IMR-90 (cell line): ENCODE results near the gene RSAD1.

Experiments used
- BHLHE40 ChIP-seq: fragments of 150-350 bp; IDR thresholded peaks from 2 replicates; pipeline ENCODE4 v1.6.1; 2016; ENCODE audit warnings: mild to moderate bottlenecking, low read depth, low read length
- FOS ChIP-seq: fragments of 150-350 bp; IDR thresholded peaks from 2 replicates; pipeline ENCODE4 v1.6.1; 2016; ENCODE audit warnings: low read depth, low read length
- MAFK ChIP-seq: IDR thresholded peaks from 2 replicates; pipeline ENCODE4 v1.6.1; 2012; ENCODE audit warnings: low read depth, low read length, improper control_type of control experiment
- MAZ ChIP-seq: IDR thresholded peaks from 2 replicates; pipeline ENCODE4 v1.6.1; 2012; ENCODE audit warnings: low read depth, mild to moderate bottlenecking, low read length, improper control_type of control experiment, moderate library complexity, borderline replicate concordance
- MXI1 ChIP-seq: IDR thresholded peaks from 2 replicates; pipeline ENCODE4 v1.6.1; 2012; ENCODE audit warnings: low read depth, mild to moderate bottlenecking, low read length, moderate library complexity, borderline replicate concordance
- NFE2L2 ChIP-seq: fragments of 150-350 bp; IDR thresholded peaks from 2 replicates; pipeline ENCODE4 v1.6.1; 2016; ENCODE audit warnings: low read depth, mild to moderate bottlenecking, low read length
- POLR2A ChIP-seq: IDR thresholded peaks from 2 replicates; pipeline ENCODE4 v1.6.1; 2012; ENCODE audit warnings: mild to moderate bottlenecking, low read depth, low read length
- RAD21 ChIP-seq: IDR thresholded peaks from 2 replicates; pipeline ENCODE4 v1.6.1; 2012; ENCODE audit warnings: low read length, improper control_type of control experiment
- RCOR1 ChIP-seq: IDR thresholded peaks from 2 replicates; pipeline ENCODE4 v1.6.1; 2012; ENCODE audit warnings: mild to moderate bottlenecking, low read length, improper control_type of control experiment; ENCODE audit not compliant: insufficient replicate concordance
- RFX5 ChIP-seq: IDR thresholded peaks from 2 replicates; pipeline ENCODE4 v1.8.0; 2012; ENCODE audit warnings: low read depth, mild to moderate bottlenecking, low read length, moderate library complexity
- SMC3 ChIP-seq: fragments of 150-350 bp; IDR thresholded peaks from 2 replicates; pipeline ENCODE4 v1.6.1; 2016; ENCODE audit warnings: low read depth, mild to moderate bottlenecking, antibody characterized with exemption, low read length, moderate library complexity
- TF ChIP-seq, protein P1 (sequence below): conservative IDR thresholded peaks from 2 replicates; pipeline ENCODE4 v1.5.1; 2012; ENCODE audit warnings: mild to moderate bottlenecking, low read depth, low read length, improper control_type of control experiment
- TF ChIP-seq, protein P2 (sequence below): fragments of 150-350 bp; IDR thresholded peaks from 2 replicates; pipeline ENCODE4 v1.6.1; 2016; ENCODE audit warnings: low read depth, mild to moderate bottlenecking, low read length, moderate library complexity, borderline replicate concordance
- TF ChIP-seq, protein P3 (sequence below): fragments of 150-350 bp; IDR thresholded peaks from 2 replicates; pipeline ENCODE4 v1.6.1; 2017; ENCODE audit warnings: mild to moderate bottlenecking, antibody characterized with exemption, low read length, low read depth

DNA sequence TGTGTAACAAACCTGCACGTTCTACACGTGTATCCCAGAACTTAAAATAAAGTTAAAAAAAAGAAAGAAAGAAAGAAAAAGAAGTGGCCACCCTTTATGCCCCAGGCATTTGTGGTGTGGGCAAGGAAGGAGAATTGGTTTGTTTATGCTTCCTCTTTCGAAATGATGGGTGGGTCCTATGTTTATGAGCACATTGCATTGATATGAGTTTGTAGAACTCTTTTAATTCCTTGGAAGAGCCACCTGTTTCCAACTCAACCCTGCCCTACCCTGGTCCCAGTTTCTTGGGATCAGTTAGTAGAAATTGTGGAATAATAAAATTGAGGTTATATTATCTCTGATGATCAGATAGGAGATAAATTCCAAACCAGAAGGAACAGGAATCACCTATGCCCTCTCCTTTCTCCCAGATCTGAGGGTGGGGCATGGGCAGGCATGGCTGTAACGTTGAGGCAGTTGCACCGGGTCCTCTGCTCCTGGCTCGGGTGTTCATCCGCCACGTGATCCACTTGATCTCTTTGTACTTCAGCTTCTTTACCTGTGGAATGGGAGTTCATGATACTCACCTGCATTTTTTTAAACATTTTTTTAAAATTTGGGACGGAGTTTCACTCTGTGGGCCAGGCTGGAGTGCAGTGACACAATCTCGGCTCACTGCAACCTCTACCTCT lies 25.9 kb upstream of the RSAD1 start:
- TF ChIP-seq POLR2A (no peak), RFX5 (no peak), NFE2L2 (no peak), RAD21 (no peak), RCOR1 (no peak), MAFK (no peak), FOS (no peak), MXI1 (no peak), MAZ (no peak), BHLHE40 (no peak), SMC3 (no peak)
- TF ChIP-seq, protein P1, sequence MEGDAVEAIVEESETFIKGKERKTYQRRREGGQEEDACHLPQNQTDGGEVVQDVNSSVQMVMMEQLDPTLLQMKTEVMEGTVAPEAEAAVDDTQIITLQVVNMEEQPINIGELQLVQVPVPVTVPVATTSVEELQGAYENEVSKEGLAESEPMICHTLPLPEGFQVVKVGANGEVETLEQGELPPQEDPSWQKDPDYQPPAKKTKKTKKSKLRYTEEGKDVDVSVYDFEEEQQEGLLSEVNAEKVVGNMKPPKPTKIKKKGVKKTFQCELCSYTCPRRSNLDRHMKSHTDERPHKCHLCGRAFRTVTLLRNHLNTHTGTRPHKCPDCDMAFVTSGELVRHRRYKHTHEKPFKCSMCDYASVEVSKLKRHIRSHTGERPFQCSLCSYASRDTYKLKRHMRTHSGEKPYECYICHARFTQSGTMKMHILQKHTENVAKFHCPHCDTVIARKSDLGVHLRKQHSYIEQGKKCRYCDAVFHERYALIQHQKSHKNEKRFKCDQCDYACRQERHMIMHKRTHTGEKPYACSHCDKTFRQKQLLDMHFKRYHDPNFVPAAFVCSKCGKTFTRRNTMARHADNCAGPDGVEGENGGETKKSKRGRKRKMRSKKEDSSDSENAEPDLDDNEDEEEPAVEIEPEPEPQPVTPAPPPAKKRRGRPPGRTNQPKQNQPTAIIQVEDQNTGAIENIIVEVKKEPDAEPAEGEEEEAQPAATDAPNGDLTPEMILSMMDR: no peak
- TF ChIP-seq, protein P2, sequence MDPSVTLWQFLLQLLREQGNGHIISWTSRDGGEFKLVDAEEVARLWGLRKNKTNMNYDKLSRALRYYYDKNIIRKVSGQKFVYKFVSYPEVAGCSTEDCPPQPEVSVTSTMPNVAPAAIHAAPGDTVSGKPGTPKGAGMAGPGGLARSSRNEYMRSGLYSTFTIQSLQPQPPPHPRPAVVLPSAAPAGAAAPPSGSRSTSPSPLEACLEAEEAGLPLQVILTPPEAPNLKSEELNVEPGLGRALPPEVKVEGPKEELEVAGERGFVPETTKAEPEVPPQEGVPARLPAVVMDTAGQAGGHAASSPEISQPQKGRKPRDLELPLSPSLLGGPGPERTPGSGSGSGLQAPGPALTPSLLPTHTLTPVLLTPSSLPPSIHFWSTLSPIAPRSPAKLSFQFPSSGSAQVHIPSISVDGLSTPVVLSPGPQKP: no peak
- TF ChIP-seq, protein P3, sequence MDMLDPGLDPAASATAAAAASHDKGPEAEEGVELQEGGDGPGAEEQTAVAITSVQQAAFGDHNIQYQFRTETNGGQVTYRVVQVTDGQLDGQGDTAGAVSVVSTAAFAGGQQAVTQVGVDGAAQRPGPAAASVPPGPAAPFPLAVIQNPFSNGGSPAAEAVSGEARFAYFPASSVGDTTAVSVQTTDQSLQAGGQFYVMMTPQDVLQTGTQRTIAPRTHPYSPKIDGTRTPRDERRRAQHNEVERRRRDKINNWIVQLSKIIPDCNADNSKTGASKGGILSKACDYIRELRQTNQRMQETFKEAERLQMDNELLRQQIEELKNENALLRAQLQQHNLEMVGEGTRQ: no peak
